T47D (cell line): ENCODE results near the gene ZNF69.
A peak's percentile ranks its signal among the peaks of the same experiment; 100 is the strongest.
"Not testable (repeated sequence)": the region's sequence is repeated elsewhere in the genome, so short reads cannot be mapped to it uniquely, and the experiment has no call there.

Experiments
- DNase-seq, 2 experiments: peaks; one replicate each; pipeline versions ENCODE4 v3.0.0 to v3.0.0-alpha.2; 2011 to 2012; ENCODE audit warnings: low read depth in 1 of 2, low spot score in 1 of 2
- JUND ChIP-seq: IDR thresholded peaks from 2 replicates; pipeline ENCODE4 v1.6.1; 2012; ENCODE audit warnings: low read depth
- in situ Hi-C: cut with HindIII; loops from 2 replicates; pipeline ENCODE4 v1.10.0; 2016; ENCODE audit warnings: low sequenced_read_pairs, low pct_unique_long_range_greater_than_20kb

The ZNF69 gene

GRCh38 chr19:11921852-11922495 is 34.4 kb downstream of the ZNF69 start:
- no peak for DNase-seq
- TF ChIP-seq JUND = no peak
- in situ Hi-C loops = no loop called here

GRCh38 chr19:11924886-11925650 is 37.5 kb downstream of the ZNF69 start, which contains the start of gene ZNF700:
Gene ZNF700 (plus strand): TSS chr19:11925107. CDS start chr19:11925211, 104 bp downstream.
- in situ Hi-C loops = no loop called here
- TF ChIP-seq JUND = no peak
- peak; percentile 68 to 97 for DNase-seq

- in situ Hi-C loops, DNase-seq: not testable (repeated sequence)
Measured at GRCh38 chr19:11925651-11926187, 38.1 kb downstream of the ZNF69 start.

GRCh38 chr19:11927227-11927626 is 39.6 kb downstream of the ZNF69 start:
- in situ Hi-C loops = no loop called here
- DNase-seq = no peak
- TF ChIP-seq JUND = no peak

- no peak for DNase-seq
- TF ChIP-seq JUND = no peak
- in situ Hi-C loops = no loop called here
Measured at GRCh38 chr19:11931051-11931450, 43.5 kb downstream of the ZNF69 start.

GRCh38 chr19:11931513-11931912 is 43.9 kb downstream of the ZNF69 start:
- in situ Hi-C loops = no loop called here
- no peak for TF ChIP-seq JUND
- DNase-seq = no peak

GRCh38 chr19:11935829-11936228 is 48.2 kb downstream of the ZNF69 start:
- DNase-seq, in situ Hi-C loops: not testable (repeated sequence)

- in situ Hi-C loops, DNase-seq: not testable (repeated sequence)
Measured at GRCh38 chr19:11938383-11938782, 50.8 kb downstream of the ZNF69 start.

GRCh38 chr19:11941361-11941887 is 53.8 kb downstream of the ZNF69 start:
- DNase-seq, in situ Hi-C loops: not testable (repeated sequence)

GRCh38 chr19:11942008-11942842 is 54.6 kb downstream of the ZNF69 start:
- in situ Hi-C loops = no loop called here
- no peak for TF ChIP-seq JUND
- DNase-seq = no peak

GRCh38 chr19:11942843-11943108 is 55.2 kb downstream of the ZNF69 start:
- no peak for TF ChIP-seq JUND
- in situ Hi-C loops = no loop called here
- peak in 1 of 2 experiments; percentile 30 for DNase-seq

GRCh38 chr19:11944656-11945055 is 57.1 kb downstream of the ZNF69 start:
- in situ Hi-C loops = no loop called here
- DNase-seq = no peak
- TF ChIP-seq JUND = no peak

- in situ Hi-C loops = no loop called here
- DNase-seq = no peak
- no peak for TF ChIP-seq JUND
Measured at GRCh38 chr19:11948646-11949045, 61.1 kb downstream of the ZNF69 start.
